Lower lobe of right lung (tissue), 2 donors: Measurements from ENCODE around the gene CA10. TPM values are rescaled to one million over a fixed set of nuclear protein-coding genes. Genes with fewer than 3 reads are reported as not detected.

ENCODE experiments used
- ATAC-seq, 2 donors: fragments of 200-7000 bp; cut with Tn5 transposase; one replicate each; pipeline ENCODE4 v1.9.1; 2020 to 2022; ENCODE audit warnings: mild to moderate bottlenecking in 2 of 2, moderate library complexity in 2 of 2
- DNase-seq: peaks from one replicate; pipeline ENCODE4 v3.0.0-alpha.2; 2020
- H3K27ac ChIP-seq: fragments of 200-600 bp; one replicate; pipeline ENCODE4 v1.8.0; 2022
- H3K27me3 ChIP-seq: fragments of 200-600 bp; one replicate; pipeline ENCODE4 v1.8.0; 2022; ENCODE audit warnings: low read depth
- H3K36me3 ChIP-seq: fragments of 200-600 bp; one replicate; pipeline ENCODE4 v1.8.0; 2022; ENCODE audit warnings: mild to moderate bottlenecking
- H3K4me1 ChIP-seq: fragments of 200-600 bp; one replicate; pipeline ENCODE4 v1.8.0; 2022
- H3K4me3 ChIP-seq: fragments of 200-600 bp; one replicate; pipeline ENCODE4 v1.8.0; 2022; ENCODE audit warnings: mild to moderate bottlenecking
- H3K9me3 ChIP-seq: fragments of 200-600 bp; one replicate; pipeline ENCODE4 v1.8.0; 2022
- CTCF ChIP-seq: fragments of 200-600 bp; IDR thresholded peaks from one replicate; pipeline ENCODE4 v1.8.0; 2022; ENCODE audit warnings: antibody characterized with exemption, mild to moderate bottlenecking
- intact Hi-C: fragments of 100-400 bp; cut with DNase I; formaldehyde crosslinking; loops from one replicate; pipeline ENCODE4 v1.11.0; 2022
- total RNA-seq: library from RNA; stranded (reverse); fragmentation: NEBNext Ultra II Directional; extraction: Animal tissue kit (Norgen Biotek cat#: 25700); gene quantifications from one replicate; pipeline ENCODE4 v1.2.1, GENCODE V29; 2021
- donor health status: DM: no; HTN: yes; CAD: no; lungs with severe emphysema.

CA10 gene
- total RNA-seq, 1 donor from 2014 or later, result not detected

DNA sequence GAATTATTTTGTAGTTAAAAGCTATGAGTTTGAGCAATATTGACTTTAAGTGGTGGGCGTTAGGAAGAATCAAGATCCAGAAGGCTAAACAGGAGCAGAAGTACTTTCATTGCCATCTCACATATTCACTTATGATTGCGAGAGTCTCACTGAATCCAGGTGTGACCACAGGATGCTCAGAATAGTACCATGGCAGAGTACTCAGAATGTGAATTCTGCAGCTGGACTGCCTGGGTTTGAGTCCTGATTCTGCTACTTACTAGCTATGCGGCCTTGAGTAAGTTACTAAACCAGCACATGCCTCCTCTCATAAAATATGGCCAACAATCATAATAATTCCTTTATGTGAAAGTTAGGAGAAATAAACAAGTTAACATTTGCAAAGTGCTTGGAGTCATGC, 109.5 kb downstream of the CA10 start:
- Histone ChIP-seq H3K36me3 (no peaks in the 10 kb centered on the region), H3K4me1 (no peaks in the 10 kb centered on the region), H3K4me3 (no peak overlapping the region), H3K27ac (no peak overlapping the region), H3K9me3 (no peaks in the 10 kb centered on the region), H3K27me3 (no peaks in the 10 kb centered on the region)
- DNase-seq (no peak), ATAC-seq (no peak)
- intact Hi-C loops, result no loop called here
- no peak for TF ChIP-seq CTCF

DNA sequence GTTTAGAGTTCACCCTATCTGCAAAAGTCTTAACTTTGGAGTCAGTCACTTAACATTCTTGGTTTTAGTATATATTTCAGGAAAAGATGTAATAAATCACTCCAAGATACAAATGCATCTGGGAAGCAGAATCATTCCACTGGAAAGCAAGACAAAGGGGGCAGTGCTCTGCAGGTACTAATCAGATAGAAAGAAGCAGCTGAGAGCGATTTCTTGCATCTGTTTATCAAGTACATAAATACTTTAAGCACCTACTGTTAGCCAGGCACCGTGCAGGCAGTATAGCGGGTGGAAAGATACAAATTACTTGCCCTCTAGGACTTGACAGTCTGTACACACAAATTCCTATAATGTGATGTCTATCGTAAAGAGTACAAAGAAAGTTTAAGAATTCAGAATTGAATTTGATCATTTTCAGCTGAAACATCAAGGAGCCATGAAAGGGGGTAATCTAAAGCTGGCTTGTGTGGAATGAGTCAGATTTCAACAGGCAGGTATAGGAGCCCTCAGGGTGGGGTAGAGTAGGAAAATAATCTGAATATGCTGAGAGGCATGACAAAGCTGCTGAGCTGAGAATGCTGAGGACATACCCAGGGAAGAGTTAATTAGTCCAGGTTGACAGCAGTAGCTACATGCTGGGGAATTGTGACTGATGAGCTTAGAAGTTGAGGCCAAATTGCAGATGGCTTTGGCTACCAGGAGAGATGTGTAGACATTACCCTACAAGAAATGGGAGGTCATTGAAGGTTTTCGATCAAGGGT, 110.2 kb downstream of the CA10 start:
- H3K4me3 ChIP-seq, result no peak overlapping the region
- no peaks in the 10 kb centered on the region for H3K36me3 ChIP-seq
- DNase-seq (no peak), ATAC-seq (no peak)
- H3K27ac ChIP-seq, result no peak overlapping the region
- H3K9me3 ChIP-seq, result no peaks in the 10 kb centered on the region
- TF ChIP-seq CTCF, result no peak
- H3K4me1 ChIP-seq, result no peaks in the 10 kb centered on the region
- intact Hi-C loops, result no loop called here
- no peaks in the 10 kb centered on the region for H3K27me3 ChIP-seq

DNA sequence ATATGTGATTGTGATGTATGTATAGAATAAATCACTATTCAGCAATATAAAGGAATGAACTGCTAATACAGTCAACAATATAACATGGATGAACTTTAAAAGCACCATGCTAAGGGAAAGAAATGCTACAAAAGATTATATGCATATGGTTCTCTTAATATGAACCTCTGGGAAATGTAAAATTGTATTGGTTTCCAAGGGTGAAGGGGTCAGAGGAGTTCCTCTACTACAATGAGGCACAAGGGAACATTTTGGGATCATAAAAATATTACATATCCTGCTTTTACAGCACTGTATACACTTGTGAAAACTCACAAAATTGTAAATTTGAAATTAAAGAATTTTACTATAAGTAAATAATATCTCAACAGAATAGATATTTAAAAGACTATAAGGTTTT, 111.4 kb downstream of the CA10 start:
- intact Hi-C loops, result no loop called here

DNA sequence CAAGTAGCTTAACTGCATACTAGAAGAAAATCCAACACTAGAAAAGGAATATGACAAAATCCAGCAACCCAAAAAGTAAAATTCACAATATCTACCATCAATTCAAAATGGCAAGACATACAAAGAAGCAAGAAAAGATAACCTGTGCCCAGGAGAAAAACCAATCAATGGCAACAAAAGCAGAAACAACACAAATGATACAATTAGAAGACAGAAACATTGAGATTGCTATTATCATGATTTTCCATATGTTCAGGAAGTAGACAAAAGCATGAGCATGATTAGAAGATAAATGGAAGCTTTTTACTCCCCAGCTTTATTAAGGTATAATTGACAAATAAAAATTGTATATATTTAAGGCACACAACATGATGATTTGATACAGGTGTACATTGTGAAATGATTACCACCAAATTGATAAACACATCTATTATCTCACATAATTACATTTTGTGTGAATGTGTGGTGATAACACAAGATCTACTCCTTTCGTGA, 117.3 kb downstream of the CA10 start:
- Histone ChIP-seq H3K4me3 (no peak overlapping the region), H3K27ac (no peak overlapping the region), H3K4me1 (no peaks in the 10 kb centered on the region), H3K9me3 (no peaks in the 10 kb centered on the region), H3K27me3 (no peaks in the 10 kb centered on the region), H3K36me3 (no peaks in the 10 kb centered on the region)
- intact Hi-C loops, result no loop called here
- TF ChIP-seq CTCF, result no peak
- no peak for DNase-seq
- no peak for ATAC-seq

More for the DNA sequence above, 111.4 kb downstream of the CA10 start:
- Histone ChIP-seq H3K27me3 (no peaks in the 10 kb centered on the region), H3K9me3 (no peaks in the 10 kb centered on the region), H3K4me1 (no peaks in the 10 kb centered on the region), H3K27ac (no peak overlapping the region), H3K36me3 (no peaks in the 10 kb centered on the region), H3K4me3 (no peak overlapping the region)
- TF ChIP-seq CTCF, result no peak
- no peak for DNase-seq
- ATAC-seq, result no peak

DNA sequence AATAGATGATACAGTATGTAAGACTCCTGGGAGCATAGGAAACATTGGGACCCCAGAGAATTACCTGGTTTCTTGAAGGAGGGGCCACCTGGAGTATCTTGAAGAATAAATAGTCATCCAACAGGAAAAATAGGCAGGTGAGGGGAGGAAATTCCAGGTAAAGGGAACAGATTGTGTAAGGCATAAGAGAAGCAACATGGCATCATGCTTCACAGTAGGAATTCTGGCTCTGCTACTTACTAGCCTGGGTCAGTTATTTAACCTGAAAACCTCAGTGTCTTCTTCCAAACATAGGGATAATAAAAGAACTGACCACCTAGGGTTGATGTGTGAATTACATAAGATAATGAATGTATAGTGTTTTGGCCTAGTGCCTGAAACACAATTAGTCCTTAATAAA, 122.1 kb downstream of the CA10 start:
- Histone ChIP-seq H3K4me3 (no peak overlapping the region), H3K36me3 (no peaks in the 10 kb centered on the region), H3K4me1 (no peaks in the 10 kb centered on the region), H3K27ac (no peak overlapping the region), H3K27me3 (no peaks in the 10 kb centered on the region), H3K9me3 (no peaks in the 10 kb centered on the region)
- DNase-seq (no peak), ATAC-seq (no peak)
- intact Hi-C loops, result no loop called here
- no peak for TF ChIP-seq CTCF
